GM19455 (cell line): ENCODE measurements around the gene TPX2.
"Not testable (repeated sequence)": the region's sequence is repeated elsewhere in the genome, so short reads cannot be mapped to it uniquely, and the experiment has no call there.

Source experiments
- ATAC-seq: cut with Tn5 transposase; IDR thresholded peaks from one replicate; pipeline ENCODE4 v1.9.1; 2021; ENCODE audit not compliant: unreplicated experiment

TPX2 gene

GRCh38 chr20:31811796-31812728, 73.0 kb downstream of the TPX2 start:
- ATAC-seq: no peak

- ATAC-seq: no peak
Measured at GRCh38 chr20:31813611-31814010, 74.5 kb downstream of the TPX2 start.

- not testable (repeated sequence) for ATAC-seq
Measured at GRCh38 chr20:31814142-31814541, 75.1 kb downstream of the TPX2 start.

DNA sequence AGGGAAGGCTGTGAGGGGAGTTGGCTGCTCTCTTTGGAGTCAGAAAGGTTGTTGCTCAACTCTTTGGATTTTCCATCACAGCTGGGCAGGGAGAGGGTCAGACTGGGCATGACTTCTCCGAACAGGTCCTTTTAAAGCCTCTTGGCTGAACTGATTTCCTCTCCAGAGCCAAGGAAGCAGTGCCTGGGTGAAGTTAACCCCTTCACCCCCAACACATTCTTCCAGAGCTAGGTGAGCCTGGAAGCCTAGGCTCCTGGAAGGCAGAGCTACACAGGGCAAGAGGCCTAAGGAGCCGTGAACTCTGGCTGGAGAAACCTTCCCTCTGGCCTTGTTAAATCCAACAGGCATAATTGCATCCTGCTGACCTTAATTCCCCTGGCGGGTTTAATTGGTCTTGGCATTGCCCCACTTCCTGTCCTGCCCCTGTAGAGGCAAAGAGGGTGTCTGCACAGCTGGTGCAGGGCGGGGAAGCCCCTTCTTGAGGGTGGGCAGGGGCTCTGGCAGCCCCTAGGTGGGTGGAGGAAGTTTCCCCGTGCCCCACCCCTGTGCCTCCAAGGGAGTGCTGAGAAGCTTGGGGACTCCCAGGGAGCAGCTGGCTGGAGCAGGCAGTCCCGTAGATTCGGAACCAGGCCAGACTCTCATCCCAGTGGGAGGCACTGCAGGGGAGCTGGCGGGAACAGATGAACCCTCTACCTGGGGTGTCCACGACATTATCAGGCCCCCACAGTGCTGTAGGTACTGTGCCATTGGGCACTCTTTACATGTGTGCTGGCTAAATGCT, 76.5 kb downstream of the TPX2 start:
- no peak for ATAC-seq

- ATAC-seq: no peak
Measured at GRCh38 chr20:31816221-31816620, 77.1 kb downstream of the TPX2 start.

DNA sequence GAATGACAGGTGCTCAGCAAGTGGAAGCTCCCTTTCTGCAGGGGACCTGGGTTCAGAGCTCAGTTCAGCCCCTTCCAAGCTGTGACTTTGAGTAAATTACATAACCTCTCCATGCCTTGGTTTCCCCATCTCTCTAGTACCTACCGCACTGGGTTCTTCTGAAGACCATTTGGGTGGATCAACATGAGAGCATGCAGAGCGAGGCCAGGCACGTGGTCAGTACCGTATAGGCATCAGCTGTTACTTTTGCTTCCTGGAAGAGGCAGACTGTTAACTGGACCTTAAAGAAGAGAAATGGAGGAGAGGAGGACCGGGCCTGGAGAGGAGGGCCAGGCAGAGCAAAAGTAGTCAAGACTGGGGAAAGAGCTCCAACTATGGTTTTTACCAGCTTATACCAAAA, 78.4 kb downstream of the TPX2 start:
- no peak for ATAC-seq

- ATAC-seq: no peak
Measured at GRCh38 chr20:31818376-31818908, 79.4 kb downstream of the TPX2 start.

DNA sequence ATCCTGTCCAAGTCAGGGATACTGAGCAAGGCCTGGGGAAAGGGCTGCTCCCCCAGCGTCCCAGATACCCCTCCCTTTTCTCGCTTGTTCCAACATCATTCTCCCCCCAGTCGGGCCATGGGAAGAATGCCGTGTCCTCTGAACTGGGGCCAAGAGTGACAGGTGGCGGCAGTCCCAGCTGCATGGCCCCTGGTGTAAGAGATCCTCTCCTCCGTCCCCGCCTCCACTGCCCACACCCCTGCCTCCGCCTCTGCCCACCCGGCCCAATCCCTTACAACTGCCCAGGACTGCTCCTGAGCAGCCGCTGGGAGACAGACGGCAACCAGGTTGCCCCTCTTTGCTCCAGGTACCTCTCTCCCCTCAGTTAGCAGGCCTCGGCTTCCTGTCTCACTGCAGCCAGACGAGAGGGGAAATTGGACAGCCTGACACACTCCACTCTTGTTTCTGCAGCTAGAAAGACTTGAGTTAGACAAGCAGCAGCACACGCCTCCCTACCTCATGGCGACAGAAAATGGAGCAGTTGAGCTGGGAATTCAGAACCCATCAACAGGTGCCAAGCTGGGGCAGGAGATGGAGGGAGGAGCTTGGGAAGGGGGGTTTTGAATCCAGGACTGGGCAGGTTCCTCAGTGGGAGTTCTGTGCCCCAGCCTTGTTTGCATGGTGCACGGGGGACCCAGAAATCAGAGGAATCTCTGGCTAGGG, 80.1 kb downstream of the TPX2 start, which contains the start of gene MYLK2:
Gene MYLK2 (plus strand): TSS at position 274 of the 702 bp plus-strand sequence. CDS start 225 bp downstream, at position 499.
- no peak for ATAC-seq

- no peak for ATAC-seq
Measured at GRCh38 chr20:31820228-31820627, 81.1 kb downstream of the TPX2 start.

GRCh38 chr20:31821427-31821826, 82.3 kb downstream of the TPX2 start:
- no peak for ATAC-seq

- no peak for ATAC-seq
Measured at GRCh38 chr20:31822421-31823330, 83.6 kb downstream of the TPX2 start.

DNA sequence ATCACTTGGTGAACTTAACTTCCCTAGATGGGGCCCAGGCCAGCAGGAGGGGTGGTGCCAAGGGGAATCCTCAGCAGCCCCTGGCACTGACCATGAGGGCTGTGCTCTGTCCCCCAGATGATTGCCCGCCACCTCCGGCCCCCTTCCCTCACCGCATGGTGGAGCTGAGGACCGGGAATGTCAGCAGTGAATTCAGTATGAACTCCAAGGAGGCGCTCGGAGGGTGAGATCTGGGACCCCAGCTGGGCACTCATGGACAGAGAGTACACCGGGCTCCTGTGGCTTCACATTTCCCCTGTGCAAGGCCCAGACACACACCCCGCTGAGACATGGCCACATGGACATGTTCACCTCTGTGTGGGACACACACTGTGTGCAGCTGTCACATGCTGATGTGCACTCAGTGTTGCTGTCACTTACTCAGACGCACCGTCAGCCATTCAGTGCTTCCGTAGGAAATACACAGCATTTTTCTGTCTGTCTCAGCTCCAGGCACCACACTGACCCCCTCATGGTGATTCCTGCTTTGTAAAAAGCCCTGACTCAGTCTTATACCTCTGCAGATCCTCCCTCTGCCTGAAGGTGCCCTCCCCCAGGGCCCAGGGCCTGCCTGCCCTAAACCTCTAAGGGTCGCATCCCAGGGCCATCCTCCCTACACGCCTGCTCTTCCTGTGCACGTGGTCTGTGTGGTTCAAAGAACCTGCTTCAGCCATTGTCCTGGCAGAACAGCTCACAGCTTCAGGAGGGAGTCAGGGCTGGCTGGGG, 84.5 kb downstream of the TPX2 start:
- ATAC-seq: no peak

DNA sequence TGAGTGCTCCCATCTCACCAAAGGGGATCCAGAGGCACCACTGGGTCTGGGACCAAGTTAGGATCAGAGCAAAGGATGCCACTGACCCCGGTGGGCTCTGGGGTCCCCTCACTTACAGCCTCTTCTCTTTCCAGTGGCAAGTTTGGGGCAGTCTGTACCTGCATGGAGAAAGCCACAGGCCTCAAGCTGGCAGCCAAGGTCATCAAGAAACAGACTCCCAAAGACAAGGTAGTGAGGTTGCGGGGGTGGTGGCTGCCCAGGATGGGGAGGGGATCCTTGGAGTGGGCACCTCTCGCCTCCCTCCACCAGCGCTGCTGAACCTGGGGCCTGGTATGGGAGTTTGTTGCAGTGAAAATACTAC, 85.0 kb downstream of the TPX2 start:
- ATAC-seq: no peak

- ATAC-seq: no peak
Measured at GRCh38 chr20:31824554-31825313, 85.6 kb downstream of the TPX2 start.

GRCh38 chr20:31826074-31826473, 87.0 kb downstream of the TPX2 start:
- ATAC-seq: no peak

DNA sequence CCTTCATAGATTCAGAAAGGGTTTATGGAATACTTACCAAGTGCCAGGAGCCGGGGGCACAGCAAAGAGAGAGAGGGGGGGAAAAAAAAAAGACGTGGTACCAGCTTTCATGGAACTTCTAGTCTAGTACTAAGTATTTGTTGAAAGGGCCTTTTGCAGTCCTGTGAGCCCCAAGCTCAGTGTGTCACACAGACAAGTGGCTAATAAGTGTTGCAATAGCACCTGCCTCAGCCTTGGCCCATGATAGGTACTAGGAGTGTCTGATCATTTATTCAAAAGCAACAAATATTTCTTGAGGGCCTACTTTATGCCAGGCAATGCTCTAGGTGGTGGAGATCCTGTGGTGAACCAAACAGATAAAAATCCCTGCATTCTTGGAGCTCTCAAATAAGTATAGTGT, 88.0 kb downstream of the TPX2 start:
- ATAC-seq: no peak

DNA sequence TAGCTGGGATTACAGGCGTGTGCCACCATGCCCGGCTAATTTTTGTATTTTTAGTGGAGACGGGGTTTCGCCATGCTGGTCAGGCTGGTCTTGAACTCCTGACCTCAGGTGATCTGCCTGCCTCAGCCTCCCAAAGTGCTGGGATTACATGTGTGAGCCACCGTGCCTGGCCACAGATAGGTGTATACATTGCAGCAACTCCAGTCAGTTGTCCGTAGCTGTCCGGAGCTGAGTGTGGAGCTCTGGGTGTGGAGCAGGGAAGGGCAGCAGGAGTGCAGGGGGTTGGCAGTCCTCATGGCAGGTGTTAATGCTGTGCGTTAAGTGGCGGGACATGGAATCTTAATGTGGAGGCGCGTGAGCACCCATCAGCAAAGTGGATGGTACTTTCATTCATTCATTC, 88.9 kb downstream of the TPX2 start:
- ATAC-seq: not testable (repeated sequence)

GRCh38 chr20:31829731-31830130, 90.6 kb downstream of the TPX2 start:
- ATAC-seq: no peak
